ENCODE data around the gene IQSEC3.

IQSEC3 gene

GRCh38 chr12:195951-196350 lies 129.4 kb downstream of the IQSEC3 start:
- TF ChIP-seq KLF16 (tag by site-specific recombination; IDR thresholded peaks at IDR 0.05), result no peak
- TF ChIP-seq ZNF610 (tag by site-specific recombination; IDR thresholded peaks at IDR 0.05; ENCODE audit: borderline replicate concordance), result no peak
- no peak for TF ChIP-seq ZIC2 (tag by site-specific recombination; IDR thresholded peaks at IDR 0.05)
- TF ChIP-seq ZNF157 (tag by site-specific recombination; IDR thresholded peaks at IDR 0.05), result no peak
- no peak for TF ChIP-seq ZNF302 (tag by site-specific recombination; IDR thresholded peaks at IDR 0.05; ENCODE audit: low read depth)
- no peak for TF ChIP-seq ZNF791 (tag by site-specific recombination; IDR thresholded peaks at IDR 0.05)
- TF ChIP-seq KLF9 (tag by site-specific recombination; IDR thresholded peaks at IDR 0.05; ENCODE audit: low read depth), result no peak
- TF ChIP-seq, protein P1, sequence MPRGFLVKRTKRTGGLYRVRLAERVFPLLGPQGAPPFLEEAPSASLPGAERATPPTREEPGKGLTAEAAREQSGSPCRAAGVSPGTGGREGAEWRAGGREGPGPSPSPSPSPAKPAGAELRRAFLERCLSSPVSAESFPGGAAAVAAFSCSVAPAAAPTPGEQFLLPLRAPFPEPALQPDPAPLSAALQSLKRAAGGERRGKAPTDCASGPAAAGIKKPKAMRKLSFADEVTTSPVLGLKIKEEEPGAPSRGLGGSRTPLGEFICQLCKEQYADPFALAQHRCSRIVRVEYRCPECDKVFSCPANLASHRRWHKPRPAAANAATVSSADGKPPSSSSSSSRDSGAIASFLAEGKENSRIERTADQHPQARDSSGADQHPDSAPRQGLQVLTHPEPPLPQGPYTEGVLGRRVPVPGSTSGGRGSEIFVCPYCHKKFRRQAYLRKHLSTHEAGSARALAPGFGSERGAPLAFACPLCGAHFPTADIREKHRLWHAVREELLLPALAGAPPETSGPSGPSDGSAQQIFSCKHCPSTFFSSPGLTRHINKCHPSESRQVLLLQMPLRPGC (tag by site-specific recombination; IDR thresholded peaks at IDR 0.05), result no peak
- TF ChIP-seq SALL2 (tag by site-specific recombination; IDR thresholded peaks at IDR 0.05; ENCODE audit: borderline replicate concordance), result no peak
- Histone ChIP-seq H3K36me3 (ENCODE audit: control insufficient read depth in 2 of 2, insufficient read depth in 1 of 2, low read length in 2 of 2) (no peaks in the 10 kb centered on the region), H3K27ac (ENCODE audit: extremely low read depth, low read depth, low read length) (no peak overlapping the region), H3K4me1 (ENCODE audit: control insufficient read depth, insufficient read depth, low read length) (peaks cover 7% of the 10 kb centered on the region), H3K4me3 (ENCODE audit: low read depth, low read length) (no peak overlapping the region), H3K9me3 (ENCODE audit: control insufficient read depth, insufficient read depth, low read depth, low read length) (no peaks in the 10 kb centered on the region)
- ChIA-PET POLR2A (no interaction called here), CTCF (interaction anchor here (0.7 kb wide), 1 partner anchor 24 kb away, joined by 3 read pairs; no protein-coding TSS in a partner anchor)

DNA sequence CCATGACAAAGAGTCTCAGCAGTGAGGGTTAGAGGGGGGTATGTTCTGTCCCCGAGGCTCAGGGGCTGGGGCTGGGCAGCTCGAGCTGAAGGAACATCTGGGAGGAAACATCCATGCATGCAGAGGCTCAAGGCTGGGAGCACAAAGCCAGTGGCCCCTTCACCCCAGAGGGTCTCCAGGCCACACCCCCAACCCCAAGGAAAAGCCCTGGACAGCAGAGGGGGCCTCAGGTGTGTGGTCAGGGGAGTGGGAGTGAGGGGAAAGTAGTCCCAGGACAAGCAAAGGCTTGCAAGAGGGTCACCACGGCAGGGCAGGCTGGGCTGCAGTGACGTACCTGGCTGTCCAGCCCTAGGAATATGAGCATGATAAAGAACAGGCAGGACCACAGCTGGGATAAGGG lies 129.9 kb downstream of the IQSEC3 start:
- Histone ChIP-seq H3K36me3 (ENCODE audit: control insufficient read depth in 2 of 2, insufficient read depth in 1 of 2, low read length in 2 of 2) (no peaks in the 10 kb centered on the region), H3K4me1 (ENCODE audit: control insufficient read depth, insufficient read depth, low read length) (peaks cover 7% of the 10 kb centered on the region), H3K9me3 (ENCODE audit: control insufficient read depth, insufficient read depth, low read depth, low read length) (no peaks in the 10 kb centered on the region), H3K27ac (ENCODE audit: extremely low read depth, low read depth, low read length) (no peak overlapping the region), H3K4me3 (ENCODE audit: low read depth, low read length) (no peak overlapping the region)
- TF ChIP-seq HOXA7 (CRISPR knock-in tag; IDR thresholded peaks at IDR 0.05; ENCODE audit: borderline replicate concordance) (no peak), ZNF426 (tag by site-specific recombination; IDR thresholded peaks at IDR 0.05) (no peak), ZNF555 (tag by site-specific recombination; conservative IDR thresholded peaks at IDR 0.05) (no peak), BCL6B (tag by site-specific recombination; IDR thresholded peaks at IDR 0.05) (no peak), ZBTB17 (tag by site-specific recombination; IDR thresholded peaks at IDR 0.05) (no peak), ZNF707 (tag by site-specific recombination; IDR thresholded peaks at IDR 0.05) (no peak), ZFHX2 (tag by site-specific recombination; conservative IDR thresholded peaks at IDR 0.05) (no peak), ZNF155 (tag by site-specific recombination; IDR thresholded peaks at IDR 0.05) (no peak), ZNF169 (tag by site-specific recombination; IDR thresholded peaks at IDR 0.05) (no peak), ZNF223 (tag by site-specific recombination; IDR thresholded peaks at IDR 0.05) (no peak)
- TF ChIP-seq, protein P2, sequence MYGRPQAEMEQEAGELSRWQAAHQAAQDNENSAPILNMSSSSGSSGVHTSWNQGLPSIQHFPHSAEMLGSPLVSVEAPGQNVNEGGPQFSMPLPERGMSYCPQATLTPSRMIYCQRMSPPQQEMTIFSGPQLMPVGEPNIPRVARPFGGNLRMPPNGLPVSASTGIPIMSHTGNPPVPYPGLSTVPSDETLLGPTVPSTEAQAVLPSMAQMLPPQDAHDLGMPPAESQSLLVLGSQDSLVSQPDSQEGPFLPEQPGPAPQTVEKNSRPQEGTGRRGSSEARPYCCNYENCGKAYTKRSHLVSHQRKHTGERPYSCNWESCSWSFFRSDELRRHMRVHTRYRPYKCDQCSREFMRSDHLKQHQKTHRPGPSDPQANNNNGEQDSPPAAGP (tag by site-specific recombination; IDR thresholded peaks at IDR 0.05), result no peak
- POLR2A ChIA-PET, result no interaction called here
- CTCF ChIA-PET, result no interaction called here

GRCh38 chr12:197347-197746 lies 130.8 kb downstream of the IQSEC3 start:
- ChIA-PET POLR2A (no interaction called here), CTCF (interaction anchor here (0.7 to 1.8 kb wide), 2 partner anchors 23 to 54 kb away, joined by 4 to 5 read pairs; no protein-coding TSS in a partner anchor)
- Histone ChIP-seq H3K27ac (ENCODE audit: extremely low read depth, low read depth, low read length) (no peak overlapping the region), H3K9me3 (ENCODE audit: control insufficient read depth, insufficient read depth, low read depth, low read length) (no peaks in the 10 kb centered on the region), H3K4me3 (ENCODE audit: low read depth, low read length) (no peak overlapping the region), H3K36me3 (ENCODE audit: control insufficient read depth in 2 of 2, insufficient read depth in 1 of 2, low read length in 2 of 2) (no peaks in the 10 kb centered on the region), H3K4me1 (ENCODE audit: control insufficient read depth, insufficient read depth, low read length) (peaks cover 7% of the 10 kb centered on the region)
- TF ChIP-seq, protein P3, sequence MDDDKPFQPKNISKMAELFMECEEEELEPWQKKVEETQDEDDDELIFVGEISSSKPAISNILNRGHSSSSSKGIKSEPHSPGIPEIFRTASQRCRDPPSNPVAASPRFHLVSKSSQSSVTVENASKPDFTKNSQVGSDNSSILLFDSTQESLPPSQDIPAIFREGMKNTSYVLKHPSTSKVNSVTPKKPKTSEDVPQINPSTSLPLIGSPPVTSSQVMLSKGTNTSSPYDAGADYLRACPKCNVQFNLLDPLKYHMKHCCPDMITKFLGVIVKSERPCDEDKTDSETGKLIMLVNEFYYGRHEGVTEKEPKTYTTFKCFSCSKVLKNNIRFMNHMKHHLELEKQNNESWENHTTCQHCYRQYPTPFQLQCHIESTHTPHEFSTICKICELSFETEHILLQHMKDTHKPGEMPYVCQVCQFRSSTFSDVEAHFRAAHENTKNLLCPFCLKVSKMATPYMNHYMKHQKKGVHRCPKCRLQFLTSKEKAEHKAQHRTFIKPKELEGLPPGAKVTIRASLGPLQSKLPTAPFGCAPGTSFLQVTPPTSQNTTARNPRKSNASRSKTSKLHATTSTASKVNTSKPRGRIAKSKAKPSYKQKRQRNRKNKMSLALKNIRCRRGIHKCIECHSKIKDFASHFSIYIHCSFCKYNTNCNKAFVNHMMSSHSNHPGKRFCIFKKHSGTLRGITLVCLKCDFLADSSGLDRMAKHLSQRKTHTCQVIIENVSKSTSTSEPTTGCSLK (tag by site-specific recombination; IDR thresholded peaks at IDR 0.05), result no peak
- TF ChIP-seq, protein P4, sequence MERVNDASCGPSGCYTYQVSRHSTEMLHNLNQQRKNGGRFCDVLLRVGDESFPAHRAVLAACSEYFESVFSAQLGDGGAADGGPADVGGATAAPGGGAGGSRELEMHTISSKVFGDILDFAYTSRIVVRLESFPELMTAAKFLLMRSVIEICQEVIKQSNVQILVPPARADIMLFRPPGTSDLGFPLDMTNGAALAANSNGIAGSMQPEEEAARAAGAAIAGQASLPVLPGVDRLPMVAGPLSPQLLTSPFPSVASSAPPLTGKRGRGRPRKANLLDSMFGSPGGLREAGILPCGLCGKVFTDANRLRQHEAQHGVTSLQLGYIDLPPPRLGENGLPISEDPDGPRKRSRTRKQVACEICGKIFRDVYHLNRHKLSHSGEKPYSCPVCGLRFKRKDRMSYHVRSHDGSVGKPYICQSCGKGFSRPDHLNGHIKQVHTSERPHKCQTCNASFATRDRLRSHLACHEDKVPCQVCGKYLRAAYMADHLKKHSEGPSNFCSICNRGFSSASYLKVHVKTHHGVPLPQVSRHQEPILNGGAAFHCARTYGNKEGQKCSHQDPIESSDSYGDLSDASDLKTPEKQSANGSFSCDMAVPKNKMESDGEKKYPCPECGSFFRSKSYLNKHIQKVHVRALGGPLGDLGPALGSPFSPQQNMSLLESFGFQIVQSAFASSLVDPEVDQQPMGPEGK (tag by site-specific recombination; IDR thresholded peaks at IDR 0.05), result no peak
- peak; percentile 35; the same call in 1 of the 2 replicates for TF ChIP-seq ZBTB17 (tag by site-specific recombination; IDR thresholded peaks at IDR 0.05)
- TF ChIP-seq GFI1B (tag by site-specific recombination; IDR thresholded peaks at IDR 0.05), result no peak
- TF ChIP-seq HOXA7 (CRISPR knock-in tag; IDR thresholded peaks at IDR 0.05; ENCODE audit: borderline replicate concordance), result no peak
- TF ChIP-seq ZNF366 (tag by site-specific recombination; conservative IDR thresholded peaks at IDR 0.05), result peak; percentile 92
